ENCODE data around the gene TUT1.
A peak's percentile ranks its signal among the peaks of the same experiment; 100 is the strongest.
"Not testable (repeated sequence)": the region's sequence is repeated elsewhere in the genome, so short reads cannot be mapped to it uniquely, and the experiment has no call there.

The TUT1 gene

GRCh38 chr11:62571493-62571892, 19.8 kb downstream of the TUT1 start:
- H3K4me3 ChIP-seq (ENCODE audit: low read depth in 1 of 2, low read length in 2 of 2); H3K9me3 ChIP-seq (ENCODE audit: control insufficient read depth in 1 of 2, low read length in 2 of 2); H3K27ac ChIP-seq (ENCODE audit: low read depth, low read length); H3K27me3 ChIP-seq (ENCODE audit: control insufficient read depth in 1 of 2, insufficient read depth in 2 of 2, low read length in 2 of 2); H3K9ac ChIP-seq (ENCODE audit: low read depth in 1 of 2, low read length in 2 of 2): not testable (repeated sequence)
- Histone ChIP-seq H3K4me1 (ENCODE audit: control insufficient read depth in 1 of 2, insufficient read depth in 2 of 2, low read length in 2 of 2) (peaks cover 24 to 27% of the 10 kb centered on the region in 2 donors), H3K36me3 (ENCODE audit: control insufficient read depth in 1 of 2, insufficient read depth in 2 of 2, low read length in 2 of 2) (peaks cover 35 to 61% of the 10 kb centered on the region in 2 donors)

GRCh38 chr11:62570903-62571302, 20.4 kb downstream of the TUT1 start:
- not testable (repeated sequence) for H3K4me3 ChIP-seq (ENCODE audit: low read depth in 1 of 2, low read length in 2 of 2); H3K27me3 ChIP-seq (ENCODE audit: control insufficient read depth in 1 of 2, insufficient read depth in 2 of 2, low read length in 2 of 2); H3K27ac ChIP-seq (ENCODE audit: low read depth, low read length); H3K9me3 ChIP-seq (ENCODE audit: control insufficient read depth in 1 of 2, low read length in 2 of 2); H3K9ac ChIP-seq (ENCODE audit: low read depth in 1 of 2, low read length in 2 of 2)
- H3K4me1 ChIP-seq (ENCODE audit: control insufficient read depth in 1 of 2, insufficient read depth in 2 of 2, low read length in 2 of 2) = peaks cover 24 to 31% of the 10 kb centered on the region in 2 donors
- H3K36me3 ChIP-seq (ENCODE audit: control insufficient read depth in 1 of 2, insufficient read depth in 2 of 2, low read length in 2 of 2) = peaks cover 35 to 61% of the 10 kb centered on the region in 2 donors

GRCh38 chr11:62569611-62570010, 21.7 kb downstream of the TUT1 start:
- Histone ChIP-seq H3K9me3 (ENCODE audit: control insufficient read depth in 1 of 2, low read length in 2 of 2) (no peaks in the 10 kb centered on the region), H3K27ac (ENCODE audit: low read depth, low read length) (no peak overlapping the region), H3K36me3 (ENCODE audit: control insufficient read depth in 1 of 2, insufficient read depth in 2 of 2, low read length in 2 of 2) (peaks cover 39 to 70% of the 10 kb centered on the region in 2 donors), H3K4me3 (ENCODE audit: low read depth in 1 of 2, low read length in 2 of 2) (no peak overlapping the region), H3K9ac (ENCODE audit: low read depth in 1 of 2, low read length in 2 of 2) (no peak overlapping the region), H3K27me3 (ENCODE audit: control insufficient read depth in 1 of 2, insufficient read depth in 2 of 2, low read length in 2 of 2) (no peaks in the 10 kb centered on the region), H3K4me1 (ENCODE audit: control insufficient read depth in 1 of 2, insufficient read depth in 2 of 2, low read length in 2 of 2) (peaks cover 26 to 28% of the 10 kb centered on the region in 2 donors)

- Histone ChIP-seq H3K4me1 (ENCODE audit: control insufficient read depth in 1 of 2, insufficient read depth in 2 of 2, low read length in 2 of 2) (peaks cover 17 to 19% of the 10 kb centered on the region in 2 donors), H3K4me3 (ENCODE audit: low read depth in 1 of 2, low read length in 2 of 2) (no peak overlapping the region), H3K36me3 (ENCODE audit: control insufficient read depth in 1 of 2, insufficient read depth in 2 of 2, low read length in 2 of 2) (peaks cover 47 to 84% of the 10 kb centered on the region in 2 donors), H3K9me3 (ENCODE audit: control insufficient read depth in 1 of 2, low read length in 2 of 2) (no peaks in the 10 kb centered on the region), H3K9ac (ENCODE audit: low read depth in 1 of 2, low read length in 2 of 2) (no peak overlapping the region), H3K27me3 (ENCODE audit: control insufficient read depth in 1 of 2, insufficient read depth in 2 of 2, low read length in 2 of 2) (no peaks in the 10 kb centered on the region), H3K27ac (ENCODE audit: low read depth, low read length) (no peak overlapping the region)
Observed at GRCh38 chr11:62567018-62567633, 24.2 kb downstream of the TUT1 start.

DNA sequence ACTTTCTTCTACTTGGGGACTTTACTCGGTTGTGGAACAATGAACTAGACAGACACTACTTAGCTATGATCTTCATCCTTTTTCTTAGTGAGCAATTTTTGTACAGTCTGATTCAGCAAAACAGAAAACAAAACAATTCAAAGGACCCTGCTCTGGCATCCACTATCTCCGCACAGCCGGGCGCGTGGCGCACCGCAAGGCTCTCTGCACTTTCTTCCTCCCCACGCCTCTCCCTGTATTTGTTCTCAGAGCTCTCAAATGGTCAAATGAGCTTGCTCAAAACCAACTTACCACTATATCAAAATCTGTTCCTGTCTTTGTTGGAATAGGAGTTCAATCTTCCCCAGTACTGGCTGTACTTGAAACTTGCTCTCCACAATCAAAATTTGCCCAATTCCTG, 25.1 kb downstream of the TUT1 start:
- peaks cover 10 to 15% of the 10 kb centered on the region in 2 donors for H3K4me1 ChIP-seq (ENCODE audit: control insufficient read depth in 1 of 2, insufficient read depth in 2 of 2, low read length in 2 of 2)
- no peak overlapping the region for H3K9ac ChIP-seq (ENCODE audit: low read depth in 1 of 2, low read length in 2 of 2)
- no peaks in the 10 kb centered on the region for H3K9me3 ChIP-seq (ENCODE audit: control insufficient read depth in 1 of 2, low read length in 2 of 2)
- peaks cover 38 to 80% of the 10 kb centered on the region in 2 donors for H3K36me3 ChIP-seq (ENCODE audit: control insufficient read depth in 1 of 2, insufficient read depth in 2 of 2, low read length in 2 of 2)
- no peaks in the 10 kb centered on the region for H3K27me3 ChIP-seq (ENCODE audit: control insufficient read depth in 1 of 2, insufficient read depth in 2 of 2, low read length in 2 of 2)
- H3K27ac ChIP-seq (ENCODE audit: low read depth, low read length) = no peak overlapping the region
- no peak overlapping the region for H3K4me3 ChIP-seq (ENCODE audit: low read depth in 1 of 2, low read length in 2 of 2)

DNA sequence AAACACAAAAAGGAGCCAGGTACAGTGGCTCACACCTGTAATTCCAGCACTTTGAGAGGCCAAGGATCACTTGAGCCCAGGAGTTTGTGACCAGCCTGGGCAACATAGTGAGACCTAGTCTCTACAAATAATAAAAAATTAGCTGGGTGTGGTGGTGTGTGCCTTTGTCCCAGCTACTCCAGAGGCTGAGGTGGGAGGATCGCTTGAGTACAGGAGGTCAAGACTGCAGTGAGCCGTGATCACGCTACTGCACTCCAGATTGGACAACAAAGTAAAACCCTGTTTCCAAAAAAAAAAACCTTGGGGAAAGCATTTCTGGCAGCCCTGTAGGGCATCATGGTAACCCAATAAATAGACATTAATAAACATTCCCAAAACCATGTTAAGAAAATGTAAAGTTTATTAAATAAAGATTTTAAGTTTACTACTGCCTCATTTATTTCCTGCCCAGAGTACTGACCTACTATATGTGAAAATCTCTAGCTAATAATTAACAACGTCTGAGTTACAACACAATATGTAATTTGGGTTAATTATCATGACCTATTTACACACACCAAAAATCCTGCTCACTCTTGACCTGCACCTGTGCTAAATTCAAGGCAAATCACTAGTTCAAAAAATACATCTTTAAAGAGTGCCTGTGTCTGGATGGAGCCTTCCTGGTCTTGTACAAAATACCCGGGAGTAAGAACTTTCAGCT, 26.1 kb downstream of the TUT1 start:
- Histone ChIP-seq H3K27ac (ENCODE audit: low read depth, low read length) (no peak overlapping the region), H3K9ac (ENCODE audit: low read depth in 1 of 2, low read length in 2 of 2) (no peak overlapping the region), H3K4me3 (ENCODE audit: low read depth in 1 of 2, low read length in 2 of 2) (no peak overlapping the region), H3K4me1 (ENCODE audit: control insufficient read depth in 1 of 2, insufficient read depth in 2 of 2, low read length in 2 of 2) (peaks cover 13 to 23% of the 10 kb centered on the region in 2 donors), H3K9me3 (ENCODE audit: control insufficient read depth in 1 of 2, low read length in 2 of 2) (no peaks in the 10 kb centered on the region), H3K27me3 (ENCODE audit: control insufficient read depth in 1 of 2, insufficient read depth in 2 of 2, low read length in 2 of 2) (no peaks in the 10 kb centered on the region), H3K36me3 (ENCODE audit: control insufficient read depth in 1 of 2, insufficient read depth in 2 of 2, low read length in 2 of 2) (peaks cover 29 to 72% of the 10 kb centered on the region in 2 donors)

- not testable (repeated sequence) for H3K9ac ChIP-seq (ENCODE audit: low read depth in 1 of 2, low read length in 2 of 2); H3K4me3 ChIP-seq (ENCODE audit: low read depth in 1 of 2, low read length in 2 of 2); H3K9me3 ChIP-seq (ENCODE audit: control insufficient read depth in 1 of 2, low read length in 2 of 2); H3K27ac ChIP-seq (ENCODE audit: low read depth, low read length); H3K27me3 ChIP-seq (ENCODE audit: control insufficient read depth in 1 of 2, insufficient read depth in 2 of 2, low read length in 2 of 2)
- H3K36me3 ChIP-seq (ENCODE audit: control insufficient read depth in 1 of 2, insufficient read depth in 2 of 2, low read length in 2 of 2) = peaks cover 32 to 60% of the 10 kb centered on the region in 2 donors
- H3K4me1 ChIP-seq (ENCODE audit: control insufficient read depth in 1 of 2, insufficient read depth in 2 of 2, low read length in 2 of 2) = peaks cover 25 to 49% of the 10 kb centered on the region in 2 donors
Observed at GRCh38 chr11:62561677-62562230, 29.6 kb downstream of the TUT1 start.

DNA sequence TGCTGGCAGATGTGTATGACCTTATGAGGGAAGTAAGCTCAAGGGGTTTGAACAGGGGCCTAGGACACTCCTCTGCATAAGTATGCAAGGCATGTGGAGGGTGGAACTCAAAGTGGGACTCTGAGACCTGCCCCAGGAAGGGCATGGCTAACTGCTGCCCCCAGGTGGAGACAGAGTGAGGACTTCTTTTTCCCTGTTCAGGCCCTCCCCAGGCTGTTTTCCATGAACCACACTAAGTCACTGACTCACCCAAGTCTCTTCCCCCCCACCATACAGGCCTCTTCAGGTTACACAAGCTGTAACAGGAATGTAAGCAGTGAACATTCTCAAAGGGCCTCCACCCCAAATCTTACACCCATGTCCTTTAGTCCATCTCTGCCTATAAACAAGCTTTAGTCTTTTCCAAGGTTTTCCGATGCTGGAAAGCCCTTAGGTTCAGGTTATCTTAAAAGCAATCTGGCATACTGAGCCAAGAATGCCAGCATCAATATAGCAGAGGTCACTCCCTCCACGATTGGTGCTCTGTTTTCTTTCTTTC, 30.7 kb downstream of the TUT1 start:
- Histone ChIP-seq H3K36me3 (ENCODE audit: control insufficient read depth in 1 of 2, insufficient read depth in 2 of 2, low read length in 2 of 2) (peaks cover 21 to 49% of the 10 kb centered on the region in 2 donors), H3K4me3 (ENCODE audit: low read depth in 1 of 2, low read length in 2 of 2) (no peak overlapping the region), H3K27me3 (ENCODE audit: control insufficient read depth in 1 of 2, insufficient read depth in 2 of 2, low read length in 2 of 2) (no peaks in the 10 kb centered on the region), H3K27ac (ENCODE audit: low read depth, low read length) (peak overlapping the region; percentile 69), H3K9ac (ENCODE audit: low read depth in 1 of 2, low read length in 2 of 2) (no peak overlapping the region), H3K4me1 (ENCODE audit: control insufficient read depth in 1 of 2, insufficient read depth in 2 of 2, low read length in 2 of 2) (peaks cover 34 to 53% of the 10 kb centered on the region in 2 donors), H3K9me3 (ENCODE audit: control insufficient read depth in 1 of 2, low read length in 2 of 2) (no peaks in the 10 kb centered on the region)

DNA sequence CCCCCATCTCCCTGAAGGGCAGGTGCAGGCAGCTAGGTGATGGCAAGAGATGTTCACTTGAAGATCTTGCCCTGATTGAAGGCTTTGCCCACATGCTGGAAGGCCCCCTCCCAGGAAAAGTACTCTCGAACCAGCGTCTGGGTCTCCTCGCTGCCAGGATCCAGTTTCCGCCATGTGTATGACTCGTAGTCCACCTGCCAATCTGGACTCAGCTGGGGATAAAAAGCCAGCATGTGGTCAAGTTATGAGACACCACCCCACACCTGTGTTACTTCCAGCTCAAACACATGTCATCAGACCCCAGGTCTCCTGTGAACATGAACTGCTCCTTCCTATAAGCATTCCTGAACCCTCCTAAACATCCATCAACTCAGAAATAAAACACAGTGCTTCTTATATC, 31.7 kb downstream of the TUT1 start:
- H3K27ac ChIP-seq (ENCODE audit: low read depth, low read length); H3K9me3 ChIP-seq (ENCODE audit: control insufficient read depth in 1 of 2, low read length in 2 of 2); H3K4me3 ChIP-seq (ENCODE audit: low read depth in 1 of 2, low read length in 2 of 2); H3K9ac ChIP-seq (ENCODE audit: low read depth in 1 of 2, low read length in 2 of 2); H3K27me3 ChIP-seq (ENCODE audit: control insufficient read depth in 1 of 2, insufficient read depth in 2 of 2, low read length in 2 of 2): not testable (repeated sequence)
- H3K4me1 ChIP-seq (ENCODE audit: control insufficient read depth in 1 of 2, insufficient read depth in 2 of 2, low read length in 2 of 2) = peaks cover 37 to 55% of the 10 kb centered on the region in 2 donors
- peaks cover 20 to 42% of the 10 kb centered on the region in 2 donors for H3K36me3 ChIP-seq (ENCODE audit: control insufficient read depth in 1 of 2, insufficient read depth in 2 of 2, low read length in 2 of 2)

DNA sequence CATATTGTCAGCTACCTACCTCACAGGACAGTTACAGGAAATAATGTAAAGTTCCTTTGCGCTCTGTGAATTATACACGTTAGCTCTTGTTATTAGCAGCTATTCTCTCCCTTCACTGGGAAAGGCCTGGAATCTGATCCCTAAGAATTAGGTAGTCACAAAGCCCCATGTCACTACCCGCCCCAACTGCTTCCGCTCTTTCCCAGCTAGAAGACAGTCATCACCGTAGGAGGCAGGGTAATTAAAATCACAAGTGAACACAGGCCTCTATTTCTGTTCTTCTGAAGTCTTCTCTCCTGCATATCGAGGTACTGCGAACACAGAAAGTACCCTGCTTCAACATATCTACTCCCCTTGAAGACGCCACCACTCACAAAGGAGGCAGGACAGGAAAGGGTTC, 32.1 kb downstream of the TUT1 start:
- no peak overlapping the region for H3K27ac ChIP-seq (ENCODE audit: low read depth, low read length)
- peaks cover 42 to 60% of the 10 kb centered on the region in 2 donors for H3K4me1 ChIP-seq (ENCODE audit: control insufficient read depth in 1 of 2, insufficient read depth in 2 of 2, low read length in 2 of 2)
- no peaks in the 10 kb centered on the region for H3K27me3 ChIP-seq (ENCODE audit: control insufficient read depth in 1 of 2, insufficient read depth in 2 of 2, low read length in 2 of 2)
- no peaks in the 10 kb centered on the region for H3K9me3 ChIP-seq (ENCODE audit: control insufficient read depth in 1 of 2, low read length in 2 of 2)
- H3K36me3 ChIP-seq (ENCODE audit: control insufficient read depth in 1 of 2, insufficient read depth in 2 of 2, low read length in 2 of 2) = peaks cover 20 to 42% of the 10 kb centered on the region in 2 donors
- H3K9ac ChIP-seq (ENCODE audit: low read depth in 1 of 2, low read length in 2 of 2) = no peak overlapping the region
- no peak overlapping the region for H3K4me3 ChIP-seq (ENCODE audit: low read depth in 1 of 2, low read length in 2 of 2)

All from duodenal mucosa (tissue), 2 donors.